Lower leg skin (tissue), 4 donors: ENCODE data around the gene TNNT2. TPM values are rescaled to one million over a fixed set of nuclear protein-coding genes. Genes with fewer than 3 reads are reported as not detected.
A peak's percentile ranks its signal among the peaks of the same experiment; 100 is the strongest.

Experiments used
- DNase-seq, 2 donors: peaks; one replicate each; pipeline ENCODE4 v3.0.0-alpha.2; 2019; ENCODE audit warnings: low spot score in 2 of 2
- H3K4me3 ChIP-seq: fragments of 200-600 bp; sonication (generic); 2 replicates; pipeline ENCODE4 v1.5.1; 2017; ENCODE audit warnings: mild to moderate bottlenecking, low read depth; ENCODE audit not compliant: poor library complexity, severe bottlenecking
- POLR2A ChIP-seq, 2 donors: fragments of 450-650 bp; IDR thresholded peaks; one replicate each; pipeline ENCODE4 v1.6.1; 2016 to 2017; ENCODE audit warnings: antibody characterized with exemption in 2 of 2, mild to moderate bottlenecking in 1 of 2, moderate library complexity in 1 of 2
- WGBS, 2 donors: methylation state at CpG; one replicate each; pipeline ENCODE4 v1.1.5; 2018; 5-methylcytosine and 5-hydroxymethylcytosine counted together
- intact Hi-C: fragments of 100-400 bp; cut with DNase I; formaldehyde crosslinking; loops from one replicate; pipeline ENCODE4 v1.15.0; 2023; ENCODE audit warnings: low total_unique reads
- total RNA-seq, 4 donors: library from RNA; depleted of rRNA; stranded (reverse); fragments of >200 nt; gene quantifications; one replicate each; pipeline ENCODE4 v1.1.0, GENCODE V29; 2016
- TF ChIP-seq, protein P1 (sequence below), 3 donors: fragments of 450-650 bp; IDR thresholded peaks; one replicate each; pipeline ENCODE4 v1.5.1; 2016; ENCODE audit warnings: antibody characterized with exemption in 3 of 3, mild to moderate bottlenecking in 3 of 3, moderate library complexity in 2 of 3

The TNNT2 gene
- total RNA-seq, 4 donors from 2014 or later: 6.6 to 28.3 (median 20.5) TPM

DNA sequence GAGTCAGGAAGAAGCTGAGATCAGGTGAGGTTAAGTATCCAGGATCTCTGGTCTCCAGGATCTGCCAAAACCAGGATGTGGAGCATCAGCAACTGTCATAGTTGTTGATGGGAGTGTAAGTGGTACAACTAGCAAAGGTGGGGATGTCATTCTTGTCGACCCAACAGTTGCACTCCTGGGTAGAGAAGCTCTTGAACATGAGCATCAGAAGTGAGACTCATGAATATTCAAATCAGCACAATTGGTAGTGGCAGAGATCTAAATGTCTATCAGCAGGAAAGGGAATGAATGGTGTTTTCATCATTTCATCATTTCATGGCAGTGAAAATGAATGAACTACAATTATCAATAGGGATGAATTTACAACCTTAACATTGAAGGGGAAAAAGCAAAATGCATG, 25.9 kb upstream of the TNNT2 start:
- H3K4me3 ChIP-seq: no peak overlapping the region
- TF ChIP-seq, protein P1, sequence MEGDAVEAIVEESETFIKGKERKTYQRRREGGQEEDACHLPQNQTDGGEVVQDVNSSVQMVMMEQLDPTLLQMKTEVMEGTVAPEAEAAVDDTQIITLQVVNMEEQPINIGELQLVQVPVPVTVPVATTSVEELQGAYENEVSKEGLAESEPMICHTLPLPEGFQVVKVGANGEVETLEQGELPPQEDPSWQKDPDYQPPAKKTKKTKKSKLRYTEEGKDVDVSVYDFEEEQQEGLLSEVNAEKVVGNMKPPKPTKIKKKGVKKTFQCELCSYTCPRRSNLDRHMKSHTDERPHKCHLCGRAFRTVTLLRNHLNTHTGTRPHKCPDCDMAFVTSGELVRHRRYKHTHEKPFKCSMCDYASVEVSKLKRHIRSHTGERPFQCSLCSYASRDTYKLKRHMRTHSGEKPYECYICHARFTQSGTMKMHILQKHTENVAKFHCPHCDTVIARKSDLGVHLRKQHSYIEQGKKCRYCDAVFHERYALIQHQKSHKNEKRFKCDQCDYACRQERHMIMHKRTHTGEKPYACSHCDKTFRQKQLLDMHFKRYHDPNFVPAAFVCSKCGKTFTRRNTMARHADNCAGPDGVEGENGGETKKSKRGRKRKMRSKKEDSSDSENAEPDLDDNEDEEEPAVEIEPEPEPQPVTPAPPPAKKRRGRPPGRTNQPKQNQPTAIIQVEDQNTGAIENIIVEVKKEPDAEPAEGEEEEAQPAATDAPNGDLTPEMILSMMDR (IDR thresholded peaks at IDR 0.05): no peak
- no peak for TF ChIP-seq POLR2A (IDR thresholded peaks at IDR 0.05)
- intact Hi-C loops: no loop called here
- DNase-seq: no peak
- 53 to 67% methylated on average over 1 of the region's 1 CpG for WGBS, 2 donors

DNA sequence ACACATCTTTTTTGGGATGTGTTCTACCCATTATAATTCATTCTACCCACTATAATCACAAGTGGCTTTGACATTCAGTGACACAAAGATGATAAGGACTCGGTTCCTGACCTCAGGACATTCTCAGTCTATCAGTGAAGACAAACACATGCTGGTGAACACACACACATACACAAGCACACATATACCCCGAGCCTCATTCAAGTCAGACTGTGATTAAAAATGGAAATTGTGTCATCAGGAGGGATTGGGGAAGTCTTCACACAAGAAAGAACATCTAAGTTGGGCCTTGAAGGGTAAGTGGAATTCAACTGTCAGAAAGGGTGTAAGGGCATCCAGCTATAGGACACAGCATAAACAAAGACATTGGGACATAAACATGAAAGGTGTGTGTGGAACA, 24.2 kb upstream of the TNNT2 start:
- WGBS, 2 donors: 79 to 86% methylated on average over 2 of the region's 2 CpGs
- H3K4me3 ChIP-seq: no peak overlapping the region
- intact Hi-C loops: no loop called here
- no peak for DNase-seq
- TF ChIP-seq POLR2A (IDR thresholded peaks at IDR 0.05): no peak
- TF ChIP-seq, protein P1 (IDR thresholded peaks at IDR 0.05): no peak

DNA sequence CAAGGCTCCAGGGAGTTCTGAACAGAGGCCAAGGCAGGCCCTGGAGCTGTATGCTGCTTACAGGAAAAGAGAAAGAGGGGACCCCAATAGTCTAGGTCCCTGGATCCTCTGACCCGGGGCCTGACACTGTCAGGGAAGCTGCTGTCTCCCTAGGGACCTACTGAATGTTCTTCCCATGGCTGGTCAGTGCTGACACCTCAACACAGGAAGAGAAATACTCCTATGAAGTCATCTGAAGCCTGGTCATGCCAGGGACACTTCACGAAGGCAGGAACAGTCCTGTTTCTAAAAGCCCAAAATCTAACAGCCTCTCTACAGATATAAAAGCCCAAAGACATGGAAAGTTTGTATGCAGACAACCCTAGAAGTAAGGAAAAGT, 23.4 kb upstream of the TNNT2 start:
- 80 to 86% methylated on average over 2 of the region's 2 CpGs for WGBS, 2 donors
- DNase-seq: no peak
- H3K4me3 ChIP-seq: no peak overlapping the region
- intact Hi-C loops: no loop called here
- TF ChIP-seq, protein P1 (IDR thresholded peaks at IDR 0.05): no peak
- no peak for TF ChIP-seq POLR2A (IDR thresholded peaks at IDR 0.05)

DNA sequence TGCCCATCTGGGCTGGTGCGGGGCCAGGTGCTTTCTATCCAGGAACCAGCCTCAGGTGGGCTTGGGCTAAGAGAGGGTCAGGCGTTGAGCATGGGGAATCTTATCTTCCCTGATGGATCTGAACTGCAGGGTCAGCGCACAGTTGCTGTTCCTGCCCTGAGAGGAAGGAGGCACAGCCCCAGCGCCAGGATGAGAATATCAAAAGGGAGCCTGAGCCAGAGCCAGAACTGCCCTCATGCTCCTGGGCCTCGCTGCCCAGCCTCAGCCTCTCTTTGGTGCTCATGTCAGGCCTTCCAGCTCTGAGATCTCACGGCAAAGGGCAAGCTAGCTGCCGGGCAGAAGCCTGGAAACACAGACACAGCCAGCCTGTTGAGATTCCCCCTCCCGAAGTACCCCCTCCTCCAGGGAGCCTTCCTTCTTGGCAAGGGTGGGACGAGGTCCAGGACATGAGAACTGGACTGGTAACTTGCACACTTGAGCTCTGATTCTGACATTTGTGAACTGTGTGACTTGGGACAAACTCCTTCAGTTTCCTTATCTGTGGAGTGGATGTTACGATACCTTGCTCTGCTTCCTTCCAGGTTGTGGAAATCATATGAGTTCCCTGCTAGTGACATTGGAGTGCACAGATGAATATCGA, 22.9 kb upstream of the TNNT2 start:
- 59 to 83% methylated on average over 11 of the region's 11 CpGs for WGBS, 2 donors
- no peak overlapping the region for H3K4me3 ChIP-seq
- no peak for DNase-seq
- no peak for TF ChIP-seq POLR2A (IDR thresholded peaks at IDR 0.05)
- TF ChIP-seq, protein P1 (IDR thresholded peaks at IDR 0.05): no peak
- intact Hi-C loops: no loop called here

DNA sequence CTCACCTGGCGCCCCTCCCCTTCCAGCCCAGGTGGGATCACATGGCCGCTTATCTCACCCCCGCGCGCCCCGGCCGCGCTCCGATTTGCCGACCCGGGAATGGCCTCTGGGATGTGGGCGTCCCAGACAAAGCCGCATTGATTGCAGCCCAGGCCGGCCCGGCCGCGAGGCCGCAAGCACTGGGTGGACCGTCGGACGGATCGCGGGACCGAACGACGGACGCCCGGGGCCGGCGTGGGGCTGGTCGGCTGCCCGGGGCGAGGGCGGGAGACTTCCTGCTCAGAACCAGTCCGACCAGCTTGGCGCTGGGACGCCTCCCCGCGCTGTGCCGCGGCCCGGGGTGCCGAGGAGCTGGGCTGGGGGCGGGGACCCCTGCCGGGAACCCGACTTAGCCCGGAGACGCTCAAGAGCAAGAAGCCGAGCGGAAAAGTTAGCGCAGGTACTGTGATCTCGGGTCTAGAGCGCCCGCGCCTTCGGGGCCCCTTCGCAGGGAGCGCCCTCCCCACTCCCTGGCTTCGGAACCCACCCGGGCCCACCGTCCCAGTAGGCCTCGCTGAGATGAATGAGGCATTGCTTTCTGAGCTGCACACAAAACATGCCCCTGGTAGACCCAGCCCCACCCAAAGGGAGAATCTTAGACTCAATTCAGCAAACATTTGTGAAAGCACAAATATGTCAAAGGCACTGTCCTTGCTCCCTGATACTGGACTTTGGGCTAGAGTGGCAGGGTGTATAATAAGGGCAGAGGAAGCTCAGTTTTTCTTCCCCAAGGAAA, 22.1 kb upstream of the TNNT2 start:
- peak overlapping the region; percentile 20 for H3K4me3 ChIP-seq
- DNase-seq: no peak
- WGBS, 2 donors: 7 to 21% methylated on average over 10 to 35 of the region's 62 CpGs
- TF ChIP-seq, protein P1 (IDR thresholded peaks at IDR 0.05): no peak
- no peak for TF ChIP-seq POLR2A (IDR thresholded peaks at IDR 0.05)
- intact Hi-C loops: no loop called here
